ENCODE measurements around the gene OAS2. TPM values are rescaled to one million over a fixed set of nuclear protein-coding genes. Genes with fewer than 3 reads are reported as not detected.

The OAS2 gene
- total RNA-seq, 1 experiment from 2014 or later, result 5.8 TPM

DNA sequence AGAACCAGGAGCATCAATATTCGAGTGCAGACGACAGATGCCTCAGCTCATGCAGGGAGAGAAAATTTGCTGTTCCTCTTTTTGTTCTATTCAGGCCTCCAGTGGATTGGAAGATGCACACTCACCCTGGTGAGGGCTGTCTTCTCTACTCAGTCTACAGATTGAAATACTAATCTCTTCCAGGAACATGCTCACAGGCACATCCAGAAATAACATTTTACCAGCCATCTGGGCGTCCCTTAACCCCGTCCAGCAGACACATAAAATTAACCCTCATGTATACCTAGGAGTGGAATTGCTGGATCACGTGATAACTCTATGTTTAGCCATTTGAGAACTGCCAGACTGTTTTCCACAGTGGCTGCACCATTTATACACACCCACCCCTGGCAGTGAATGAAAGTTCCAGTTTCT lies 4.5 kb upstream of the OAS2 start:
- no peak overlapping the region for H3K9ac ChIP-seq (ENCODE audit: low read length)
- no peak overlapping the region for H3K4me2 ChIP-seq (ENCODE audit: low read length)
- CTCF ChIA-PET, result no interaction called here
- H3K4me1 ChIP-seq (ENCODE audit: insufficient read depth, low read length), result peaks cover 7% of the 10 kb centered on the region
- no peak overlapping the region for H3K4me3 ChIP-seq (ENCODE audit: low read length)
- no peak for TF ChIP-seq EZH2phosphoT487 (IDR thresholded peaks at IDR 0.05; ENCODE audit: borderline replicate concordance, low read length)
- TF ChIP-seq, protein P1, sequence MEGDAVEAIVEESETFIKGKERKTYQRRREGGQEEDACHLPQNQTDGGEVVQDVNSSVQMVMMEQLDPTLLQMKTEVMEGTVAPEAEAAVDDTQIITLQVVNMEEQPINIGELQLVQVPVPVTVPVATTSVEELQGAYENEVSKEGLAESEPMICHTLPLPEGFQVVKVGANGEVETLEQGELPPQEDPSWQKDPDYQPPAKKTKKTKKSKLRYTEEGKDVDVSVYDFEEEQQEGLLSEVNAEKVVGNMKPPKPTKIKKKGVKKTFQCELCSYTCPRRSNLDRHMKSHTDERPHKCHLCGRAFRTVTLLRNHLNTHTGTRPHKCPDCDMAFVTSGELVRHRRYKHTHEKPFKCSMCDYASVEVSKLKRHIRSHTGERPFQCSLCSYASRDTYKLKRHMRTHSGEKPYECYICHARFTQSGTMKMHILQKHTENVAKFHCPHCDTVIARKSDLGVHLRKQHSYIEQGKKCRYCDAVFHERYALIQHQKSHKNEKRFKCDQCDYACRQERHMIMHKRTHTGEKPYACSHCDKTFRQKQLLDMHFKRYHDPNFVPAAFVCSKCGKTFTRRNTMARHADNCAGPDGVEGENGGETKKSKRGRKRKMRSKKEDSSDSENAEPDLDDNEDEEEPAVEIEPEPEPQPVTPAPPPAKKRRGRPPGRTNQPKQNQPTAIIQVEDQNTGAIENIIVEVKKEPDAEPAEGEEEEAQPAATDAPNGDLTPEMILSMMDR (conservative IDR thresholded peaks at IDR 0.05; ENCODE audit: low read depth, low read length), result no peak
- no peak for TF ChIP-seq EZH2 (IDR thresholded peaks at IDR 0.05; ENCODE audit: low read length, unreplicated experiment)
- intact Hi-C loops (cut with micrococcal nuclease), result no loop called here
- POLR2A ChIA-PET (ENCODE audit: unreplicated experiment), result no interaction called here
- no peaks in the 10 kb centered on the region for H3K36me3 ChIP-seq (ENCODE audit: low read depth, low read length)
- no peaks in the 10 kb centered on the region for H3F3A ChIP-seq (ENCODE audit: low read length, unreplicated experiment)
- no peaks in the 10 kb centered on the region for H3K27me3 ChIP-seq (ENCODE audit: low read length)
- H3K27ac ChIP-seq (ENCODE audit: low read length), result no peak overlapping the region
- ATAC-seq (no peak), DNase-seq (no peak)
- no peaks in the 10 kb centered on the region for H3K9me3 ChIP-seq (ENCODE audit: low read length)
- H3K9me2 ChIP-seq (replicated peaks; ENCODE audit: low read length), result no peaks in the 10 kb centered on the region
- no TSS peak for BruUV-seq (replicated peaks)
- no peaks in the 10 kb centered on the region for H4K20me1 ChIP-seq (ENCODE audit: low read length)
- no peak overlapping the region for H2AFZ ChIP-seq (ENCODE audit: low read length)
- no peaks in the 10 kb centered on the region for H3K79me2 ChIP-seq (ENCODE audit: low read length)

DNA sequence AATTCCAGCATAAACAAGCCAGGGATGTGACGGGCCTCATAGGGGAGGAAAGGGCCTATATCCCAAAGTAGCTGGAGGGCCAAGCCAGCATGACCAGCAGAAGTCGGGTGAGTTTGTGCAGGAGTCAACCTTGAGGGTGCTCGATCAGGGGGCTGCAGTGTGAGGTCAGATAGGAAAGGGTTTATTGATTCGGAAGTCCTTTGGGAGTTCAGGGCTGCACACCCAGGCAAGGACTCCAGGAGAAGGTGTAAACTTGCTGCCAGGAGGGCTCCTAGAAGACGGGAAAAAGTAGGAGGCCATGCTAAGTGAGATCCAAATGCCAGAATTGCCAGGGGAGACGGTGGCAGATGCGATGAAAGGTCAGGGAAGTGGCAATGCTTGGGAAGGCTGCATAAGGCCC lies 3.4 kb upstream of the OAS2 start:
- no peak overlapping the region for H3K4me3 ChIP-seq (ENCODE audit: low read length)
- no peaks in the 10 kb centered on the region for H3F3A ChIP-seq (ENCODE audit: low read length, unreplicated experiment)
- ATAC-seq (no peak), DNase-seq (no peak)
- no peaks in the 10 kb centered on the region for H4K20me1 ChIP-seq (ENCODE audit: low read length)
- no peak overlapping the region for H3K4me2 ChIP-seq (ENCODE audit: low read length)
- CTCF ChIA-PET, result no interaction called here
- no peak overlapping the region for H3K27ac ChIP-seq (ENCODE audit: low read length)
- H3K9me2 ChIP-seq (replicated peaks; ENCODE audit: low read length), result no peaks in the 10 kb centered on the region
- intact Hi-C loops (cut with micrococcal nuclease), result loop anchor here (5.0 kb wide), 1 partner anchor 38 kb away; the partner anchor contains the start of gene OAS3
- no peak for TF ChIP-seq EZH2 (IDR thresholded peaks at IDR 0.05; ENCODE audit: low read length, unreplicated experiment)
- no peak for TF ChIP-seq EZH2phosphoT487 (IDR thresholded peaks at IDR 0.05; ENCODE audit: borderline replicate concordance, low read length)
- TF ChIP-seq, protein P1 (conservative IDR thresholded peaks at IDR 0.05; ENCODE audit: low read depth, low read length), result no peak
- H3K9ac ChIP-seq (ENCODE audit: low read length), result no peak overlapping the region
- H3K79me2 ChIP-seq (ENCODE audit: low read length), result no peaks in the 10 kb centered on the region
- BruUV-seq (replicated peaks), result no TSS peak
- no peaks in the 10 kb centered on the region for H3K27me3 ChIP-seq (ENCODE audit: low read length)
- POLR2A ChIA-PET (ENCODE audit: unreplicated experiment), result no interaction called here
- H3K9me3 ChIP-seq (ENCODE audit: low read length), result no peaks in the 10 kb centered on the region
- peaks cover 14% of the 10 kb centered on the region for H3K4me1 ChIP-seq (ENCODE audit: insufficient read depth, low read length)
- H2AFZ ChIP-seq (ENCODE audit: low read length), result no peak overlapping the region
- no peaks in the 10 kb centered on the region for H3K36me3 ChIP-seq (ENCODE audit: low read depth, low read length)

DNA sequence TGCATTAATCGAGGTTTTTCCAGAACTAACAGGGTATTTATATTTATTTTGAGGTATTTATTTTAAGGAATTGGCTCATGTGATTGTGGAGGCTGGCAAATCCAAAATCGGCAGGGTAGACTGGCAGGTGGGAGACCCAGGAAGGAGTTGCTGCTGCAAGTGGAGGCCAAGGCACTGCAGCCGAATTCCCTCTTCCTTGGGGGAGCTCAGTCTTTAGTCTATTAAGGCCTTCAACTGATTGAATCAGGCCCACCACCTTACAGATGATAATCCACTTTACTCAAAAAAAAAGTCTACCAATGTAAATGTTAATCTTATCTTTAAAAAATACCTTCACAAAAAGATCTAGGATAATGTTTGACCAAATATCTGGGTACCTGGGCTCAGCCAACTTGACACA lies 1.2 kb upstream of the OAS2 start:
- no peak overlapping the region for H3K27ac ChIP-seq (ENCODE audit: low read length)
- H3K4me1 ChIP-seq (ENCODE audit: insufficient read depth, low read length), result peaks cover 14% of the 10 kb centered on the region
- H3K36me3 ChIP-seq (ENCODE audit: low read depth, low read length), result no peaks in the 10 kb centered on the region
- no peaks in the 10 kb centered on the region for H4K20me1 ChIP-seq (ENCODE audit: low read length)
- DNase-seq (no peak), ATAC-seq (no peak)
- H3K79me2 ChIP-seq (ENCODE audit: low read length), result no peaks in the 10 kb centered on the region
- no TSS peak for BruUV-seq (replicated peaks)
- H3F3A ChIP-seq (ENCODE audit: low read length, unreplicated experiment), result no peaks in the 10 kb centered on the region
- H3K9me2 ChIP-seq (replicated peaks; ENCODE audit: low read length), result no peaks in the 10 kb centered on the region
- H2AFZ ChIP-seq (ENCODE audit: low read length), result peak overlapping the region; percentile 93; the same call in 1 of the 2 replicates
- CTCF ChIA-PET, result no interaction called here
- no peaks in the 10 kb centered on the region for H3K27me3 ChIP-seq (ENCODE audit: low read length)
- no peaks in the 10 kb centered on the region for H3K9me3 ChIP-seq (ENCODE audit: low read length)
- no peak overlapping the region for H3K4me3 ChIP-seq (ENCODE audit: low read length)
- no peak overlapping the region for H3K9ac ChIP-seq (ENCODE audit: low read length)
- H3K4me2 ChIP-seq (ENCODE audit: low read length), result no peak overlapping the region
- POLR2A ChIA-PET (ENCODE audit: unreplicated experiment), result no interaction called here
- intact Hi-C loops (cut with micrococcal nuclease), result loop anchor here (5.0 kb wide), 1 partner anchor 40 kb away; the partner anchor contains the start of gene OAS3
- TF ChIP-seq, protein P1 (conservative IDR thresholded peaks at IDR 0.05; ENCODE audit: low read depth, low read length), result no peak
- TF ChIP-seq EZH2phosphoT487 (IDR thresholded peaks at IDR 0.05; ENCODE audit: borderline replicate concordance, low read length), result no peak
